ENCODE data around the gene STARD9. TPM values are rescaled to one million over a fixed set of nuclear protein-coding genes. Genes with fewer than 3 reads are reported as not detected.

STARD9 gene
- total RNA-seq, 4 donors from 2014 or later, result 22.8 to 67.2 (median 25.2) TPM

- Histone ChIP-seq H3K27ac (no peak overlapping the region), H3K4me3 (no peak overlapping the region), H3K4me1 (no peaks in the 10 kb centered on the region), H3K36me3 (no peaks in the 10 kb centered on the region), H3K27me3 (no peaks in the 10 kb centered on the region), H3K9me3 (no peaks in the 10 kb centered on the region)
- DNase-seq, result no peak
- intact Hi-C loops (cut with DNase I; ENCODE audit: low total_unique reads), result no loop called here
- no peak for TF ChIP-seq CTCF (IDR thresholded peaks at IDR 0.05)
- no peak for TF ChIP-seq POLR2A (IDR thresholded peaks at IDR 0.05)
Measured at GRCh38 chr15:42621386-42621785, 46.0 kb downstream of the STARD9 start.

- TF ChIP-seq POLR2A (IDR thresholded peaks at IDR 0.05) (no peak), CTCF (IDR thresholded peaks at IDR 0.05) (no peak)
- Histone ChIP-seq H3K27me3 (no peaks in the 10 kb centered on the region), H3K9me3 (no peaks in the 10 kb centered on the region), H3K4me1 (no peaks in the 10 kb centered on the region), H3K4me3 (no peak overlapping the region), H3K36me3 (no peaks in the 10 kb centered on the region), H3K27ac (no peak overlapping the region)
- intact Hi-C loops (cut with DNase I; ENCODE audit: low total_unique reads), result no loop called here
- DNase-seq, result no peak
Measured at GRCh38 chr15:42621996-42622925, 46.9 kb downstream of the STARD9 start.

- DNase-seq, result no peak
- Histone ChIP-seq H3K4me3 (no peak overlapping the region), H3K27me3 (no peaks in the 10 kb centered on the region), H3K4me1 (no peaks in the 10 kb centered on the region), H3K36me3 (no peaks in the 10 kb centered on the region), H3K9me3 (no peaks in the 10 kb centered on the region), H3K27ac (no peak overlapping the region)
- intact Hi-C loops (cut with DNase I; ENCODE audit: low total_unique reads), result no loop called here
- TF ChIP-seq CTCF (IDR thresholded peaks at IDR 0.05) (no peak), POLR2A (IDR thresholded peaks at IDR 0.05) (no peak)
Measured at GRCh38 chr15:42623951-42624350, 48.5 kb downstream of the STARD9 start.

DNA sequence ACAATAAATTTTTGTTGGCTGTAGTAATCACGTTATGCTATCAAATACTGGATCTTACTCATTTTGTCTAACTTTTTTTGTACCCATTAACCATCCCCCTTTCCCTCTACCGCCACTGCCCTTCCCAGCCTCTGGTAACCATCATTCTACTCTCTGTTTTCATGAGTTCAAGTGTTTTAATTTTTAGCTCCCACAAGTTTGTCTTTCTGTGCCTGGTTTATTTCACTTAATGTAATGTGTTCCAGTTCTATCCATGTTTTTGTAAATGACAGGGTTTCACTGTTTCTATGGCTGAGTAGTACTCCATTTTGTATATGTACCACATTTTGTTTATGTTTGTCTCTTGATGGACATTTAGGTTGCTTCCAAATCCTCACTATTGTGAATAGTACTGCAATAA is 52.1 kb downstream of the STARD9 start:
- Histone ChIP-seq H3K4me1 (no peaks in the 10 kb centered on the region), H3K9me3 (no peaks in the 10 kb centered on the region), H3K36me3 (no peaks in the 10 kb centered on the region), H3K4me3 (no peak overlapping the region), H3K27ac (no peak overlapping the region), H3K27me3 (no peaks in the 10 kb centered on the region)
- TF ChIP-seq POLR2A (IDR thresholded peaks at IDR 0.05) (no peak), CTCF (IDR thresholded peaks at IDR 0.05) (no peak)
- intact Hi-C loops (cut with DNase I; ENCODE audit: low total_unique reads), result no loop called here
- no peak for DNase-seq

DNA sequence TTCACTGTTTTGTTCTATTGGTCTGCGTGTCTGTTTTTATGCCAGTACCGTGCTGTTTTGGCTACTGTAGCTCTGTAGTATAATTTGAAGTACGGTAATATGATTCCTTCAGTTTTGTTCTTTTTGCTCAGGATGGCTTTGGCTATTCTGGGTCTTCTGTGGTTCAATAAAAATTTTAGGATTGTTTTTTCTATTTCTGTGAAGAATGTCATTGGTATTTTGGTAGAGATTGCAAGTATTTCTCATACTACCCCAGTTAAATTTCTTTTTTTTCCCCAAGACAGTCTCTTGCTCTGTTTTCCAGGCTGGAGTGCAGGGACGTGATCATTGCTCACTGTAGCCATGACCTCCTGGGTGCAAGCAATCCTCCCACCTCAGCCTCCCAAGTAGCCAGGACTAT is 53.4 kb downstream of the STARD9 start:
- Histone ChIP-seq H3K27me3 (no peaks in the 10 kb centered on the region), H3K27ac (no peak overlapping the region), H3K36me3 (no peaks in the 10 kb centered on the region), H3K4me3 (no peak overlapping the region), H3K9me3 (no peaks in the 10 kb centered on the region), H3K4me1 (no peaks in the 10 kb centered on the region)
- TF ChIP-seq POLR2A (IDR thresholded peaks at IDR 0.05), result no peak
- TF ChIP-seq CTCF (IDR thresholded peaks at IDR 0.05), result no peak
- no peak for DNase-seq
- intact Hi-C loops (cut with DNase I; ENCODE audit: low total_unique reads), result no loop called here

Measured in uterus (tissue), 4 donors.